ENCODE results near the gene SPAST.
"Not testable (repeated sequence)": the region's sequence is repeated elsewhere in the genome, so short reads cannot be mapped to it uniquely, and the experiment has no call there.

SPAST gene

GRCh38 chr2:32067549-32067948 is 4.2 kb downstream of the SPAST start:
- peaks cover 38% of the 10 kb centered on the region for H3K4me1 Mint-ChIP-seq (ENCODE audit: low read depth)
- H3K36me3 Mint-ChIP-seq (ENCODE audit: low read depth): peaks cover 17% of the 10 kb centered on the region
- H3K27me3 Mint-ChIP-seq: no peaks in the 10 kb centered on the region
- H3K4me3 Mint-ChIP-seq: no peak overlapping the region
- no peak overlapping the region for H3K27ac Mint-ChIP-seq
- no peaks in the 10 kb centered on the region for H3K9me3 Mint-ChIP-seq

GRCh38 chr2:32074134-32074506 is 10.8 kb downstream of the SPAST start:
- H3K9me3 Mint-ChIP-seq: no peaks in the 10 kb centered on the region
- peaks cover 9% of the 10 kb centered on the region for H3K4me1 Mint-ChIP-seq (ENCODE audit: low read depth)
- H3K36me3 Mint-ChIP-seq (ENCODE audit: low read depth): peaks cover 25% of the 10 kb centered on the region
- H3K27ac Mint-ChIP-seq: no peak overlapping the region
- H3K4me3 Mint-ChIP-seq: no peak overlapping the region
- no peaks in the 10 kb centered on the region for H3K27me3 Mint-ChIP-seq

- Mint-ChIP-seq H3K4me3 (no peak overlapping the region), H3K9me3 (no peaks in the 10 kb centered on the region), H3K27me3 (no peaks in the 10 kb centered on the region), H3K27ac (no peak overlapping the region), H3K36me3 (ENCODE audit: low read depth) (peaks cover 13% of the 10 kb centered on the region), H3K4me1 (ENCODE audit: low read depth) (no peaks in the 10 kb centered on the region)
Measured at GRCh38 chr2:32095671-32096070, 32.3 kb downstream of the SPAST start.

- H3K36me3 Mint-ChIP-seq (ENCODE audit: low read depth): peaks cover 45% of the 10 kb centered on the region
- H3K27ac Mint-ChIP-seq: no peak overlapping the region
- H3K27me3 Mint-ChIP-seq: no peaks in the 10 kb centered on the region
- H3K4me3 Mint-ChIP-seq: no peak overlapping the region
- no peaks in the 10 kb centered on the region for H3K9me3 Mint-ChIP-seq
- H3K4me1 Mint-ChIP-seq (ENCODE audit: low read depth): peaks cover 4% of the 10 kb centered on the region
Measured at GRCh38 chr2:32108111-32108510, 44.8 kb downstream of the SPAST start.

GRCh38 chr2:32118055-32118454 is 54.7 kb downstream of the SPAST start:
- no peak overlapping the region for H3K27ac Mint-ChIP-seq
- H3K4me1 Mint-ChIP-seq (ENCODE audit: low read depth): peaks cover 12% of the 10 kb centered on the region
- no peak overlapping the region for H3K4me3 Mint-ChIP-seq
- no peaks in the 10 kb centered on the region for H3K27me3 Mint-ChIP-seq
- no peaks in the 10 kb centered on the region for H3K9me3 Mint-ChIP-seq
- H3K36me3 Mint-ChIP-seq (ENCODE audit: low read depth): peaks cover 24% of the 10 kb centered on the region

GRCh38 chr2:32119161-32119560 is 55.8 kb downstream of the SPAST start:
- Mint-ChIP-seq H3K27ac (no peak overlapping the region), H3K27me3 (no peaks in the 10 kb centered on the region), H3K9me3 (no peaks in the 10 kb centered on the region), H3K4me3 (no peak overlapping the region), H3K36me3 (ENCODE audit: low read depth) (peaks cover 35% of the 10 kb centered on the region), H3K4me1 (ENCODE audit: low read depth) (peaks cover 12% of the 10 kb centered on the region)

- H3K4me3 Mint-ChIP-seq: no peak overlapping the region
- no peaks in the 10 kb centered on the region for H3K27me3 Mint-ChIP-seq
- peaks cover 6% of the 10 kb centered on the region for H3K4me1 Mint-ChIP-seq (ENCODE audit: low read depth)
- peaks cover 34% of the 10 kb centered on the region for H3K36me3 Mint-ChIP-seq (ENCODE audit: low read depth)
- H3K27ac Mint-ChIP-seq: no peak overlapping the region
- H3K9me3 Mint-ChIP-seq: no peaks in the 10 kb centered on the region
Measured at GRCh38 chr2:32124660-32125059, 61.3 kb downstream of the SPAST start.

GRCh38 chr2:32128636-32129035 is 65.3 kb downstream of the SPAST start:
- Mint-ChIP-seq H3K27ac (no peak overlapping the region), H3K27me3 (no peaks in the 10 kb centered on the region), H3K9me3 (no peaks in the 10 kb centered on the region), H3K4me1 (ENCODE audit: low read depth) (no peaks in the 10 kb centered on the region), H3K36me3 (ENCODE audit: low read depth) (peaks cover 27% of the 10 kb centered on the region), H3K4me3 (no peak overlapping the region)

- Mint-ChIP-seq H3K36me3 (ENCODE audit: low read depth) (peaks cover 23% of the 10 kb centered on the region), H3K27ac (no peak overlapping the region)
Measured at GRCh38 chr2:32129086-32129485, 65.7 kb downstream of the SPAST start.

GRCh38 chr2:32135409-32135808 is 72.1 kb downstream of the SPAST start:
- Mint-ChIP-seq H3K27me3 (no peaks in the 10 kb centered on the region), H3K36me3 (ENCODE audit: low read depth) (peaks cover 33% of the 10 kb centered on the region), H3K9me3 (no peaks in the 10 kb centered on the region), H3K4me3 (no peak overlapping the region), H3K4me1 (ENCODE audit: low read depth) (no peaks in the 10 kb centered on the region), H3K27ac (peak overlapping the region; percentile 67)

More at GRCh38 chr2:32129086-32129485, 65.7 kb downstream of the SPAST start:
- no peak overlapping the region for H3K4me3 Mint-ChIP-seq
- no peaks in the 10 kb centered on the region for H3K9me3 Mint-ChIP-seq
- H3K4me1 Mint-ChIP-seq (ENCODE audit: low read depth): no peaks in the 10 kb centered on the region
- H3K27me3 Mint-ChIP-seq: no peaks in the 10 kb centered on the region

GRCh38 chr2:32136097-32136496 is 72.7 kb downstream of the SPAST start:
- H3K36me3 Mint-ChIP-seq (ENCODE audit: low read depth): peaks cover 34% of the 10 kb centered on the region

GRCh38 chr2:32151544-32151943 is 88.2 kb downstream of the SPAST start:
- H3K36me3 Mint-ChIP-seq (ENCODE audit: low read depth): peaks cover 18% of the 10 kb centered on the region
- H3K27me3 Mint-ChIP-seq; H3K4me1 Mint-ChIP-seq (ENCODE audit: low read depth); H3K4me3 Mint-ChIP-seq; H3K27ac Mint-ChIP-seq; H3K9me3 Mint-ChIP-seq: not testable (repeated sequence)

More at GRCh38 chr2:32136097-32136496, 72.7 kb downstream of the SPAST start:
- no peak overlapping the region for H3K4me3 Mint-ChIP-seq
- no peaks in the 10 kb centered on the region for H3K4me1 Mint-ChIP-seq (ENCODE audit: low read depth)
- H3K27me3 Mint-ChIP-seq: no peaks in the 10 kb centered on the region
- no peak overlapping the region for H3K27ac Mint-ChIP-seq
- H3K9me3 Mint-ChIP-seq: no peaks in the 10 kb centered on the region

GRCh38 chr2:32159678-32160077 is 96.3 kb downstream of the SPAST start:
- Mint-ChIP-seq H3K9me3 (no peaks in the 10 kb centered on the region), H3K27me3 (no peaks in the 10 kb centered on the region), H3K4me3 (no peak overlapping the region), H3K27ac (no peak overlapping the region), H3K4me1 (ENCODE audit: low read depth) (peaks cover 9% of the 10 kb centered on the region), H3K36me3 (ENCODE audit: low read depth) (peaks cover 13% of the 10 kb centered on the region)

- no peaks in the 10 kb centered on the region for H3K9me3 Mint-ChIP-seq
- peaks cover 14% of the 10 kb centered on the region for H3K4me1 Mint-ChIP-seq (ENCODE audit: low read depth)
- H3K36me3 Mint-ChIP-seq (ENCODE audit: low read depth): peaks cover 16% of the 10 kb centered on the region
- no peaks in the 10 kb centered on the region for H3K27me3 Mint-ChIP-seq
- H3K27ac Mint-ChIP-seq: no peak overlapping the region
- no peak overlapping the region for H3K4me3 Mint-ChIP-seq
Measured at GRCh38 chr2:32161296-32161695, 97.9 kb downstream of the SPAST start.

- H3K27ac Mint-ChIP-seq: peak overlapping the region; percentile 75
- peak overlapping the region; percentile 99 for H3K4me3 Mint-ChIP-seq
- H3K4me1 Mint-ChIP-seq (ENCODE audit: low read depth): peaks cover 36% of the 10 kb centered on the region
- H3K9me3 Mint-ChIP-seq, H3K27me3 Mint-ChIP-seq: not testable (repeated sequence)
- H3K36me3 Mint-ChIP-seq (ENCODE audit: low read depth): peaks cover 18% of the 10 kb centered on the region
Measured at GRCh38 chr2:32164254-32164653, 100.9 kb downstream of the SPAST start.

GRCh38 chr2:32165027-32165347 is 101.6 kb downstream of the SPAST start:
- Mint-ChIP-seq H3K36me3 (ENCODE audit: low read depth) (peaks cover 14% of the 10 kb centered on the region), H3K4me3 (peak overlapping the region; percentile 99), H3K27ac (peak overlapping the region; percentile 98), H3K4me1 (ENCODE audit: low read depth) (peaks cover 36% of the 10 kb centered on the region)
- H3K9me3 Mint-ChIP-seq, H3K27me3 Mint-ChIP-seq: not testable (repeated sequence)
